Gastroesophageal sphincter (tissue), 4 donors: ENCODE data around the gene STXBP4. TPM values are rescaled to one million over a fixed set of nuclear protein-coding genes. Genes with fewer than 3 reads are reported as not detected.
A peak's percentile ranks its signal among the peaks of the same experiment; 100 is the strongest.

Experiments
- ATAC-seq: fragments of 150-250 bp; one replicate; pipeline ENCODE4 v1.9.1; 2016; ENCODE audit warnings: mild to moderate bottlenecking, moderate library complexity
- H3K27ac ChIP-seq, 4 donors: fragments of 200-600 bp; sonication (generic) in 3 of 4; 1 replicate in 3 of 4; 2 replicates in 1 of 4; pipeline ENCODE4 v1.5.1; 2016 to 2019
- H3K27me3 ChIP-seq: fragments of 200-600 bp; sonication (generic); one replicate; pipeline ENCODE4 v1.5.1; 2019
- H3K36me3 ChIP-seq, 2 donors: fragments of 200-600 bp; sonication (generic); one replicate each; pipeline ENCODE4 v1.5.1; 2019; ENCODE audit warnings: control low read depth in 1 of 2
- H3K4me1 ChIP-seq, 3 donors: fragments of 200-600 bp; sonication (generic); 1 replicate in 2 of 3; 2 replicates in 1 of 3; pipeline ENCODE4 v1.5.1; 2016 to 2019; ENCODE audit warnings: control low read depth in 2 of 3
- H3K4me3 ChIP-seq, 2 donors: fragments of 200-600 bp; sonication (generic); one replicate each; pipeline ENCODE4 v1.5.1; 2019; ENCODE audit warnings: mild to moderate bottlenecking in 1 of 2, moderate library complexity in 1 of 2
- H3K9me3 ChIP-seq, 3 donors: fragments of 200-600 bp; sonication (generic); one replicate each; pipeline ENCODE4 v1.5.1; 2017 to 2019; ENCODE audit warnings: control low read depth in 2 of 3
- CTCF ChIP-seq, 4 experiments: fragments of 200-600 bp in 2 of 4; fragments of 450-650 bp in 2 of 4; sonication (generic) in 1 of 4; IDR thresholded peaks; one replicate each; pipeline ENCODE4 v1.5.1; 2017 to 2019; ENCODE audit warnings: antibody characterized with exemption in 4 of 4, mild to moderate bottlenecking in 2 of 4, moderate library complexity in 2 of 4
- EP300 ChIP-seq: sonication (generic); formaldehyde crosslinking; IDR thresholded peaks from one replicate; pipeline ENCODE4 v1.6.1; 2017; ENCODE audit warnings: antibody characterized with exemption, mild to moderate bottlenecking
- POLR2A ChIP-seq, 2 donors: fragments of 450-650 bp; IDR thresholded peaks; one replicate each; pipeline ENCODE4 v1.6.1; 2017; ENCODE audit warnings: antibody characterized with exemption in 2 of 2, mild to moderate bottlenecking in 2 of 2, moderate library complexity in 1 of 2
- POLR2AphosphoS5 ChIP-seq: sonication (generic); formaldehyde crosslinking; IDR thresholded peaks from one replicate; pipeline ENCODE4 v1.6.1; 2017; ENCODE audit warnings: antibody characterized with exemption
- WGBS, 2 donors: methylation state at CpG; one replicate each; pipeline ENCODE4 v1.1.5; 2018; ENCODE audit warnings: low coverage in 1 of 2; 5-methylcytosine and 5-hydroxymethylcytosine counted together
- total RNA-seq, 4 donors: library from RNA; depleted of rRNA; stranded (reverse); fragments of >200 nt; gene quantifications; one replicate each; pipeline ENCODE4 v1.1.0, GENCODE V29; 2016

STXBP4 gene
- total RNA-seq, 4 donors from 2014 or later, result 12.2 to 29.7 (median 16.2) TPM

DNA sequence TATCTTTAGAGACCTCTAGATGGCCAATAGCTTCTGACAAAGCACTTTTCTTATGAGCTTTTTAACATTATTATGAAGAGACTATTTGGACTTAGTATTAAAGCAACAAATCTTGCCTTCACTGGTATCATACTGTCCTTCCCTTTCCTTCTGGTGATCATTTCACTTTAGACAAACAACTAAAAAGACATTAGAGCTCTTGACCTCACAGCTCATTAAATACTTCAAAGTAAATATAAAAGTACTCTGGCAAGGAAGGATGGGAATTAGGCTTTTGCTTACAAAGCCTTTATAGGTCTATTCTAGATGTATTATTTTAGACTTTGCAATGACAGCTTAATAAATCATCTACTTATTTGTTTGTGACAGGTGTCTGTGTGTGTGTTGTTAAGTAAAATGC lies 11.1 kb downstream of the STXBP4 start:
- Histone ChIP-seq H3K4me1 (peaks cover 2 to 23% (median 8%) of the 10 kb centered on the region in 3 donors), H3K4me3 (no peak overlapping the region), H3K36me3 (no peaks in the 10 kb centered on the region), H3K27ac (peak overlapping the region in 2 of 4 donors; percentile 15 to 17), H3K9me3 (peaks cover 0 to 4% (median 0%) of the 10 kb centered on the region in 3 donors), H3K27me3 (no peaks in the 10 kb centered on the region)
- ATAC-seq, result no peak
- TF ChIP-seq EP300 (no peak), POLR2AphosphoS5 (no peak), POLR2A (IDR thresholded peaks at IDR 0.05) (no peak), CTCF (IDR thresholded peaks at IDR 0.05) (no peak)

DNA sequence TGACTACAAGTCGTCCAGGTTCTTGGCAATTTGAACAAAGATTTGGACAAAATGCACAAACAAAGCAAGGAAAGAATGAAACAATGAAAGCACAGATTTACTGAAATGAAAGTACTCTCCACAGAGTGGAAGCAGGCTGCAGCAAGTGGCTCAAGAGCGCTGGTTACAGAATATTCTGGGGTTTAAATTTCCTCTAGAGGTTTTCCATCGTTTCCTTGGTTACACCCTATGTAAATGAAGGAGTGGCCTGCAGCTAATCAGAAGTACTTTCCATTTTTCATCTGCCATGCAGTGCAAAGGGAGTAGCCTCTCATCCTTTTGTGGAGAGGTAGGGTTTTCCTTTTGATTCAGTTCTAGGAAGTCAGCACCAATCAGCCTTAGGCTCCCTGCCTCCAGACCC lies 11.8 kb downstream of the STXBP4 start:
- Histone ChIP-seq H3K27me3 (no peaks in the 10 kb centered on the region), H3K4me1 (peaks cover 2 to 23% (median 8%) of the 10 kb centered on the region in 3 donors), H3K9me3 (peaks cover 0 to 4% (median 0%) of the 10 kb centered on the region in 3 donors), H3K36me3 (no peaks in the 10 kb centered on the region), H3K27ac (no peak overlapping the region), H3K4me3 (no peak overlapping the region)
- ATAC-seq, result no peak
- TF ChIP-seq POLR2AphosphoS5, result no peak
- no peak for TF ChIP-seq EP300
- WGBS, 2 donors, result 59 to 86% methylated on average over 3 of the region's 3 CpGs

- H3K4me3 ChIP-seq, result no peak overlapping the region
- peak overlapping the region in 2 of 4 donors; percentile 40 to 49 for H3K27ac ChIP-seq
- TF ChIP-seq POLR2A (IDR thresholded peaks at IDR 0.05) (no peak), POLR2AphosphoS5 (peak; percentile 66), EP300 (no peak), CTCF (IDR thresholded peaks at IDR 0.05) (no peak)
- H3K4me1 ChIP-seq, result peaks cover 2 to 23% (median 8%) of the 10 kb centered on the region in 3 donors
- no peaks in the 10 kb centered on the region for H3K27me3 ChIP-seq
- H3K9me3 ChIP-seq, result peaks cover 0 to 4% (median 0%) of the 10 kb centered on the region in 3 donors
- ATAC-seq, result peak; percentile 46
- peaks cover 0 to 9% of the 10 kb centered on the region in 2 donors for H3K36me3 ChIP-seq
These were observed 13.8 kb downstream of the STXBP4 start for GRCh38 chr17:54982399-54982798.

DNA sequence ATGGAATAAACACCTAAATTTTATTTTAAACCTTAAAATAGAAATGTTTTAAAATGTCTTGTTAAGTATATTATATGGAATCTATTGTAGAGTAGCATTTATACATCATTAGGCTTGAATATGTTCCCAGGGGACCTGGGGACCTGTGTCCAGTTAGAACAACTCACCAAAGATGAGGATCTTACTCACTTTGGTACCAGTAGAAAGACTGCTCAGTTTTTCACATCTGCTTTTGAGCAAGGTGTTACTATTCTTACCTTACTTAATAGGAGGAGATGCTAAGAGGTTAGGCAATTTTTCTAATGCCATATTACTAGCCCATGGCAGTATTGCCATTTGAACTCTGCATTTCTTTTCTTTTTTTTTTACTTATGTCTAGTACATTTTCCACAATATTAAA lies 14.7 kb downstream of the STXBP4 start:
- Histone ChIP-seq H3K27me3 (no peaks in the 10 kb centered on the region), H3K27ac (peak overlapping the region in 3 of 4 donors; percentile 40 to 49 (median 46)), H3K36me3 (peaks cover 0 to 10% of the 10 kb centered on the region in 2 donors), H3K9me3 (peaks cover 0 to 4% (median 0%) of the 10 kb centered on the region in 3 donors), H3K4me1 (peaks cover 2 to 23% (median 8%) of the 10 kb centered on the region in 3 donors), H3K4me3 (no peak overlapping the region)
- no peak for ATAC-seq
- TF ChIP-seq EP300, result no peak
- no peak for TF ChIP-seq CTCF (IDR thresholded peaks at IDR 0.05)
- no peak for TF ChIP-seq POLR2A (IDR thresholded peaks at IDR 0.05)
- no peak for TF ChIP-seq POLR2AphosphoS5

DNA sequence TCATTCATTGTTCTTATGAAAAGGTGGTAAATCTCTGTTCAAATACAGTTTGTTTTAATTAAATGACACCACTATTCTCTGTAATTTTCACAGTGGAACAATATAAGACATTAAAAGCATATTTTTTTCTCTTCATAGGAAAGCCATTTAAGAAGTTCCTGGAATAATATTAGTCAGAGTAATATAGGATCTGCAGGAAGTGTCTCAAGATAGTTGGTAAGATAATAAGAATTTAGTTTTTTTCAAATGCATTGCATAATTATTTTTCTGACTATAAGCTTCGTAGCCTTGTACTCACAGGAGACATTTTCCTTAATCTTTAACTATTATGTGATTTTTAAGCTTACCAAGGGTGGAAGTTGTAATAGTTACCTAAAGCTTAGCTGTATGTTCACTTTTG lies 16.9 kb downstream of the STXBP4 start:
- peaks cover 2 to 16% (median 5%) of the 10 kb centered on the region in 3 donors for H3K4me1 ChIP-seq
- 90 to 100% methylated on average over 1 of the region's 1 CpG for WGBS, 2 donors
- no peak for ATAC-seq
- H3K27ac ChIP-seq, result no peak overlapping the region
- H3K9me3 ChIP-seq, result peaks cover 0 to under 1% (median 0%) of the 10 kb centered on the region in 3 donors
- no peaks in the 10 kb centered on the region for H3K27me3 ChIP-seq
- H3K36me3 ChIP-seq, result peaks cover 0 to 20% of the 10 kb centered on the region in 2 donors
- TF ChIP-seq EP300, result no peak
- TF ChIP-seq CTCF (IDR thresholded peaks at IDR 0.05), result no peak
- TF ChIP-seq POLR2AphosphoS5, result no peak
- no peak for TF ChIP-seq POLR2A (IDR thresholded peaks at IDR 0.05)
- no peak overlapping the region for H3K4me3 ChIP-seq
